GM21423 (cell line): ENCODE measurements around the gene TGFBR3.

ENCODE experiments used
- ATAC-seq: cut with Tn5 transposase; IDR thresholded peaks from one replicate; pipeline ENCODE4 v1.9.1; 2021; ENCODE audit warnings: mild to moderate bottlenecking, moderate library complexity; ENCODE audit not compliant: unreplicated experiment

Gene TGFBR3

DNA sequence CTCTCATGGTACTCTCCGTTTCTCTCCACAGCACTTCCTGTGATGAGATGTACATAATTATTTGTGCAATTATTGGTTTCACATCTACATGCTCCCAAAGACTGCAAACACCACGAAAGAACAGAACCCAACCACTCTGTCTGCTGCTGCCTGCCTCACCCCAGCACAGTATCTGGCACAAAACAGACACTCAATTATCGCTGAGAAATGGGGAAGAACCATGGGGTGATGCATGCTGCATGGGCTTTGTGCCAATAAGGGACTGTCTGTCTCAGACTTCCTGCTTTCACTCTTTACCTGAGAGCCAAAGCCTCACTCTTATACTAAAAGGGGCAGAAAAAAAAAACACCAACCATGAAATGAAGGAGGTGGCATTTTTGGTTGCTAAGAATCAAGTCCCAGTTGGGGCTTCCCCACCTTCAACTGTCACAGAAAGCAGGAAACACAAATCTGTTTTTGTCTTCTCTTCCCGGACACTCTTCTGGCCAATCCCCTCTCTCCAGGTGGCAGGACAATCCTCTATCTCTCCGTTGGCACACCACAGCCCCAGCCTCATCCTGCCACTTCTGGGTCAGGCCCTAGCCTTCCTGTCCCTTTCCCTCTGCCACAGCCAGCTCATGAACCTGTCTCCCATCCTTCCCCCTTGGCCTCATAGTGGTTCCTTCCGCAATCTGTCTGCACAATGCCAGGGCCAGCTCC, 82.0 kb downstream of the TGFBR3 start:
- peak; percentile 89 for ATAC-seq

DNA sequence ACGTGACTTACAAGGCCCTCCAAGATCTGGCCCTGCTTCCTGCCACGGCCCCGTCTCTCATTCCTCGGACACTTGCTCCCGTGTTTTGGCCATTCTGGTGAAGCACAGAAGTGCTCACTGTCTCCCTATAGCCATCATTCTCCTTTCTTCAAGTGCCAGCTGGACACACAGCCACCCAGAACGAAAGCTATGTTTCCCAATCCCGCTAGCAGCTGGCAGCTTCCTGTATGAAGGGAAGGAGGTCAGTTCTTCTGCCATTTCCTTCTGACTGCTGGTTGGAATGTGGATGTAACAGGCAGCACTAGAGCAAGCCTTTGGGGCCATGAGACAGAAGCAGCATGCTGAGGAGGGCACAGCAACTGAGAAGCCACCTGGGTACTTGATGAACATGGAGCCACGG, 82.8 kb downstream of the TGFBR3 start:
- ATAC-seq, result no peak

DNA sequence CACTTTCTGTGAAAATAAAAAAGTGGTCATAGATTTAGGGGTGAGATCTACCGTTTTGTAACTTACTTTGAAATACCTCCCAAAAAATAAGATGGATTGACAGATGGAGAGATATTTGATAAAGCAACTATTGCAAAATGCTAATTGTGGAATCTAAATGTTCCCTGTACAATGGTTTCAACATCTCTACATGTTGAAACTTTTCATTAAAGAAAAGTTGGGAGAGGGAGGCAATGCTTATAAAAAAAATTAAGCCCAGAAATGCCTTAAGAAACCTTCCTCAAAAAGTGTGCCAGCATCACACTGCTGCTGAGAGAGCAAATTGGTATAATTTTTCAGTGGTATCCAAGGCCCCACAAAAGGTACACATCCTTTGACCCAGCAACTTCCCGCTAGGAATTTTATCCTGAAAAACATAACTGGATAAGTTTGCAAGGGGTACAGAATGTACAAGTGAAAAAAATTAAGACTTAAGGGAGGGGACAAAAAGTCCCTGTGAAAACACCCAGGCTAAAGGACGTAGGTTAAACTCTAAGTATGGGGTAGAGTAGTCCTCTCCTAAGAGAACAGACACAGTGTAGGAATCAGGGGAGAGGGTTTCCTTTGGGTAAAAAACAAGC, 84.3 kb downstream of the TGFBR3 start:
- ATAC-seq, result no peak

DNA sequence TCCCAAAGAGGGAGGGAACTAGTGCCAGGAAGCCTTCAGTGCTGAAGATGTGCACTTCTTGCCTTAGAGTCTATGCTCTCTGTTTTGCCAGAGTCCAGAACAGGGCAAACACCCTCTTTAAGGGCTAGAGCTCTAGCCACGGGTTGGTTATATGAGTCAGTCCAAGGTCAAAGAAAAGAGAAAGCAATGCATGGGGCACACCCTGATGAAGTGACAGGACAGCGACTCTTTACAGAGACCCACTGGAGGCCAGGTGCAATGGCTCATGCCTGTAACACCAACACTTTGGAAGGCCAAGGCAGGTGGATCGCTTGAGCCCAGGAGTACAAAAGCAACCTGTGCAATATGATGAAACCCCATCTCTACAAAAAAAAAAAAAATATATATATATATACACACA, 86.1 kb downstream of the TGFBR3 start:
- no peak for ATAC-seq

DNA sequence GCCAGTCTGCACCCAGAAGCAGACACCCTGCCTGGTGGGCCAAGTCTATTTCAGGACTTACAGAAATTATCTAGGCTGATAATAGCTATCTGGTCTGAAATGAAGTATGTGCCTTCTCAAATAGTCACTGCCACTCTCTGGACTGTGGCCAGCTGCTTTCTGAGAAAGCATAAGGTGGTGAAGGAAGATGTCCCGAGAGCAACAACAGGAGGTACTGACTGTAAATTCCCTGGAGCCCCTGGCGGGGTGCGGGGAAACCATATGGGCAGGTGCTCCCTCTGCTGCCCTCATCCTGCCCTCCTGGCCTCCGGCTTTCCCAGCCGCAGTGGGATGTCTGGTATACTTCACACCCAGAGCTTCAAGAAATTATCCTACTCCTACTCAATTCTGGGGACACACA, 86.8 kb downstream of the TGFBR3 start:
- ATAC-seq, result no peak

DNA sequence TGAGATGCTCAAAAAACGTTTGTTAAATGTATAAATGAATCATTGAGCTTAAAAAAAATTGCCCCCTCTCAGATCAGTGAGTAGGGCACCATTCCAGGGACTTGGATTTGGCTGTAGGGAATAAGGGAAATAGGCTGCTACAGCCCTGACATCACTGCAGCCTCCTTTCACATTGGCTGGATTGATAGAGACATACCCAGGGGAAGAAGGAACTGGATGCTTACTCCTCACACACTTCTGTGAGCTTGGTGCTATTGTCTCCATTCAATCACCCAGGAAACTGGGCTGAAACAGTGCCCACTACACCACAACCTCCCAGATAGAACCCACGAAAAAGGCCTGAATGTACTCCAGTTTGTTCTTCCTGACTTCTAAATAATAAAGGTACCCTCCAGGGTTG, 87.2 kb downstream of the TGFBR3 start:
- no peak for ATAC-seq

DNA sequence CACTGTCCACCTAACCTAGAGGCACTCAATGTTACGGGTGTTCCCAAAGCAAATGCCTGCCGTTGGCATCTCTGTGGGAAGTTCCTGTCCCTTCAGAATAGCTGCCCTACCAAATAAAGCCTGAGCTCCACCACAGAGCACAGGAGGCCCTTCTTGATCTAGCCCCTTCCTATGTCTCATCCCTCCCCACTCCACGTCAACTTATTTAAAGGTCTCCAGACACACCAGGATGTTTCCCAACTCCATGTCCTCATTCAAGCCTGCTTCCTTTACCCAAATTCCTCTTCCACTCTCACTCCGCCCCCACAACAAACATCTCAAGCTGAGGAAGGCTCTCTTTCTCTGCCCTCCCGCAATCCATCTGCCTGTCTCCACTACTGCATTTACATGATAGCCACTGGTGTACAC, 87.7 kb downstream of the TGFBR3 start:
- ATAC-seq, result no peak

DNA sequence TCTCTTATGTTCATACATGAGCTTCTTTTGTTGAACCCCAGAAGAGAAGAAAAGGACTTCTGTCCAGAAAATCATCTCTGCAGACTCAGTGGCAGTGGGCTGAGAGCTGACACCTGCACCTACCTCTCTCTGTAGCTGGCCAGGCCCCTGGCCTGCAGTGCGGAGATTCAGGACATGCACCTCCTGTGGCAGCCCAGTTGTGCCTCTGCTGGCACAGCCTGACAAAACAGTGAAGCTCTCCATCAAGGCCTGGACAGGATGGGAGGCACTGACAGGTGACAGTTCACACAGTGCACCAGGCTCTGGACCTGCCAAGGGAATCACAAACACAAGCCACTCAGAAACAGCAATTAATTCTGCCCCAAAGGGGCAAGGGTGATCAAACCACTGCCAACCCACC, 88.8 kb downstream of the TGFBR3 start:
- ATAC-seq, result no peak

DNA sequence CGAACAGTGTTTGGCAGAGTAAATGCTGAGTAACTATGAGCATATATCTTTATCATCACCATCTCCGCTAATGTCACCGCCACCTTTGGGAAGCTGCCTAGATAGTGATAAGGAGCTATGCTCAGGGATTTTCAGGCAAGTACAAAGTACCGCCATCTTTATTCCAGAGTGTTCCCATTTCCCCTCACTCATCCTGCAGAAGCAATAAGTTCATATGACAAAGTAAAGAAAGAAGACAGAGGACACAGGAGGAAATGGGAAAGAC, 89.6 kb downstream of the TGFBR3 start:
- ATAC-seq, result no peak

DNA sequence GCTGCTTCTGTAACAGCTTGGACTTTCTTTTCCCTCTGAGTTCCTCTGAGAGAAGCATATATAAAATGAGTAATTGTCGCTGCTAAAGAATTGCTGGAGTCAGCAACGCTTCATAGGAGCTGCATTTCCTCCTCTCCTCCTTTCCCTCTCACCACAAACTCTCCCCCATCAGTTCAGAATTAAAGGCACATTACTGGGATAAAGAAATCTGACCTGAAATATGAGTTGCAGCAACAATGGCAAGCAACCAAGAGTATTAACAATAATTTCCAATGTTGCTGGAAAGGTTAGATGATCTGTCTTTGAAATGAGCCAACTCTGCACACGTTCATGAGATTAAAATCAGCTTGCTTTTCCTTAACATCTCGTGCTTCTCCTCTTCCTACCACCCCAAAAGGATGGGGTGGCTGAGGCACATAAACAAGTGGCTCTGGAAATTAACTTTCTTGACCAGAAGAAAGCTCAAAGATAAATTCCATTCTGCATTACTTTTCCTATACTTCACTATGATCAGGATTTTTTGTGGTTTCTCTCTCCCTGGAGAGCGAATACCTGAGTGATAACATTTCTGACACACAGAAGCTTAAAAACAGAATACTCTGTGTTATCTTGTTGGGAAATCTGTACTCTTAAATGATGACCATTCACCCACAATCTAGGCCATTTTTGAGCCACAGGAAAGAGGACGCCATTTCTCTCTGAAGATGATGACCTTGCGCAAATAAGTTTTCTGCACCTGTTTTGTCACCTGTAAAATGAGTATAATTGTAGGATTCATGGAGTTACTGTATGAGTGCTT, 90.2 kb downstream of the TGFBR3 start:
- no peak for ATAC-seq

DNA sequence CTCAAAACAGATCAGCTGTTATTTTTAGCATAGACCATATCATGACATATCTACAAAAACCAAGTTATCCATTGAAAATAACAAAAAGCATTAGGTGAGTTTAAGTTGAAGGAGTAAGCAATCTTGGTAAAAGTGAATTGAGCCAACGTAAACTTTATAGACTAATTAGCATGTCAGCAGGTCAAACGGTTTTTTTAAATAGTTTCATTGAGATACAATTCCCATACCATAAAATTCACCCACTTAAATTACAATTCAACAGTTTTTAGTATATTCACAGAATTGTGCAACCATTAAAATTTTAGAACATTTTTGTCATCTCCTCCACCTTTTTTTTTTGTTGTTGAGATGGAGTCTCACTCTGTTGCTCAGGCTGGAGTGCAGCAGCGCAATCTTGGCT, 92.1 kb downstream of the TGFBR3 start:
- ATAC-seq, result no peak

DNA sequence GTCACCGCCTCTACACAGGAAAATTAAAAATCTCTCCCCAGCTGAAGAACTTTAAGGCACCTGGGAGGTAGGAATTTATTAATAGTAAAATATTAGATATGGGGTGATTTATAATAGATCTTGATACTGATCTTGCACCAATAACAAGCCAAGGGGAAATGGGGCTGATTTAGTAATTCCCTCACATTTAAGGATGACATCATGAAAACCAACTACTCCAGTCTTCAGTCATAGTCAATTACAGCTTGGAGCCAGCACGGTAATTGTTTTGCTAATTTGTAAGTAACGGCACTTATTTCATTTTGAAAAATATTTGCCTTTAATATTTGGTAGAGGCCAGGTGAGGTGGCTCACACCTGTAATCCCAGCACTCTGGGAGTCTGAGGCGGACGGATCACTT, 92.8 kb downstream of the TGFBR3 start:
- no peak for ATAC-seq

DNA sequence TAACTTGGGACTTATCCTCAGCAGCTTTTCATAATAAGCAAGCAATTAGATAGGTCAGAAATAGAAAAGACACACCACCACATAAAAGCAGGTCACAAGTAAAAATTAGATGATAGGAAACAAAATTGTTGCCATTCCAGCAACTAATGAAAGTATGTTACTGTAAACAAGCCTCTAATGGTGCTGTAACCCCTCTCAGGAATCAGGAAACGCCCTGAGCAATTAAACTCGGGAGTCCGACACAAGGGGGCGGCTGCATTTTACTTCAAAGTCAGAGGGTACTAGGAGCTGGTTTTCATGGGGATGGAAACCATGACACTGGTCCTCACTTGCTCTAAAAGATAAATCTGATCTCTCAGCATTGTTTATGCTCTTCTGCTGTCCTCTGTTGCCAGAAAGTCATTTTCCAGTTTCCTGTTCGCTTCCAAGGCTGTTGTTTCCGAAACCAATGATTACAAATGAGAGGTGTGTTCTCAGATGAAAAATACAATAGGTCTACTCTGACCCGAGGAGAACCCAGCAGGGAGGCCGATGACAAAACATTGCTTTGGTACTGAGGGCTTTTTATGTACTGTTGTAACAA, 93.4 kb downstream of the TGFBR3 start:
- ATAC-seq, result no peak

DNA sequence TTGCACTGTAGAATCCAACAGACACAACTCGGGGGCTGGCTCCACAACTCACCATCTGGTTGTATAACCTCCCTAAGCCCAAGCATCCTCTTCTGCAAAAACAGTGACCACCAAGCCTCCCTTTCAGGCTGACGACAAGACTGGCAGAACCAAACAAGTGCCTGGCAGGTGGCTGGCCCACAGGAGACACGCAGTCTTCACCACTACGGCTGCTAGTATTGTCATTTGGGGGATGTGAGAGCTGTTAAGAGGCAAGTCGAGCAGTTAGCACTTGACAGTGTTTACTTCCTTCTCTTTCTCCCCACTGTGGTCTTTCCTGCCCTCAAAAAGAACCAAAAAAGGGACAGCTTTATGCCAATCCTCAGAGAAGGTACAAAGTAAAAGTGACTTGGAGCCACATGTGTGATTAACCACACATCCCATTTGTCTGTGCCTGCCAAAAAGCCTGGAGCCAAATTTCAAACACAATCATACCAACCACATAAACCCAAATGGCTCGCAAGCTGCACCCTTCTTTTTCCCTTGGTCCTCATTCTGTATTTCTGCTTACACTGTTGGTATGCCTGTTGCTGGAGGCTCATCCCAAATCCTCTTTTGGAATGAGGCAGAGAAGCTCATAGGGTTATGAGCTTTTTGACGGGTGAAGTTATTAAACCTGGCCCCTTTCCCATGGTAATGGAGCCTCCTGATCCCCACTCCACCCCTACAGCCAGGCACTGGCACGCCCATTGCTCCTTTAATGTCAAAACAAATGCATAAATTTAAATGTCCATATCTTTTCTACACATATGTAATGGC, 94.1 kb downstream of the TGFBR3 start:
- ATAC-seq, result no peak

DNA sequence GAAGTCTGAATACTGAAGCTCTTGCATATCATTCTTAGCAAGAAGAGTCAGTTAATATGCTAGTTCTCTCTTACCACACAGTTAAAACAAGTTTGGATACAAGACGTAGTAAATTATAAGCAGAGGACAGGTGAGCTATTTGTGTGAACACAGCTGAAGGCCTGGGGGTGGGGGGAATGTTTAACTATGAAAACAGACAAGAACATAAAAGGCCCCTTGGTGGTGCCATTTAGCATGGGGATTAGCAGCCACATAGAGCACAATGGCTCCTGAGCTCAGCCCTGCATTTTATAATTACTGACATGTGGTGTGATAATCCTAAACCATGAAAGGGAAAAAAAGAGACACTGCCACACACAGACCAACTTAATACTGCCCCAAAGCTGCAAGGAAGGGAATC, 94.8 kb downstream of the TGFBR3 start:
- no peak for ATAC-seq

DNA sequence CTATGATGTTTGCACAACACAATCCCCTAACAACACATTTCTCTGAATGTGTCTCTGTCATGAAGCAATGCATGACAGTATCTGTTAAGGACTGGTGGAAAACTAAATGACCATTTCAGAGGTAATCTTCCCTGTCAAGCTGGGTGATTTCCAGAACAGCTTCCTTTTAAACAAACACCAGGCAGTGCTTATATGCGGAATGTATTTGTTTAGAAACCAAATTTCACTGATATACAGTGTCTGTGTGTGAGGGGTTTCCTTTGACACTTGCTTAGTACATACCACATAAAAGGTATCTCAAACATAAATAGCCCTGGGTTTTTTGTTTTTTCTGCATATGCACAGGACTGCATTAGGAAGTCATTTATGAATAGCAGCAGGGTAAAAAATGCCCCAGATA, 95.6 kb downstream of the TGFBR3 start:
- no peak for ATAC-seq

DNA sequence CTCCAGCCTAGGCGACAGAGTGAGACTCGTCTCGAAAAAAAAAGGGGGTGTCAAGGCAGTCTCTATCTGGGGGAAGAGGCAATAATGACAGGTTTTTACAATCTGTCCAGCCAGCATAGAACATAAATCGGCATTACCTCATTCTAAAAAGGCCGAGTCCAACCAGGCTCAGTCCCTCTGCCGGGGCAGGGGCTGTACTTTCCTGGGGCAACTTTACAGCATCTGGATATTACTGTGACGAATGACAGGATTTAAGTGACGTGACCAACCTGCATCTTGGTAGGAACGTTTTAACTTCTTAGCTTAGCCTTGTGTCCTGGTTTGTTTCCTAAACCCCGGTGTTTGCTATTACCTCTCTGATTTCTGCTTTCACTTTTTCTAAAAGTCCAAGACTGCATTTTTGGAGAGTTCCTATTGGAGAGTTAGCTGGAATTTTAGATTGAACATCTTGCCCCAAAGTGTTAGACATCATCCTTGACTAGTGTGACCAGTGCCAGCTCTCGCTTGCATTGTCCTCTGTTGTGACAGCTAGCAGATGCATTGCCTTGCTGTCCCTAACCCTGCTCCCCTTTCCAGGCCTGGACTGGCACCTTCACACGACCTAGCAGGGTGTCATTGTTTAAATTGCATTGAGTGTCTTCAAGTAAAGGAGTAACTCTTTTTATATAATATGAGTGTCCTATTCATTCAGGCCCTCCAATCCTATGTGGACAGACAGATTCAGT, 96.5 kb downstream of the TGFBR3 start:
- no peak for ATAC-seq

DNA sequence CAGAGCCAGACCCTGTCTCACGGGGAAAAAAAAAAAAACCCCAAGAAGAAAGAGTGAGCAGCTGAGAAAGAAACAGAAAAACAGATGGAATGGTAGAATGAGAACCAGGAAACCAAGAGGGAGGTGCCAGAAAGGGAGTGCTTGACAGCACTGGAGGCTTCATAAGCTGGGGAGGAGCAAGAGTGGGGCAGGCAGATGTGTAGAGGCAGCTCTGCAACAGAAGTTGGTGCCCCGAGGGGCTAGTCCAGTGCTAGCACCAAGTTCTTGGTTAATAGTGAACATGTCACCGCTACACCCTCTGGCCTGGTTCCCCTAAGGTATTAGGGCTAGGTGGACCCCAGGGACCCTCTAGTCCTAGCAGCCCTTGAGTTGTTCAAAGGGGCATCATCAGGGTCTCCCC, 98.0 kb downstream of the TGFBR3 start:
- ATAC-seq, result no peak

DNA sequence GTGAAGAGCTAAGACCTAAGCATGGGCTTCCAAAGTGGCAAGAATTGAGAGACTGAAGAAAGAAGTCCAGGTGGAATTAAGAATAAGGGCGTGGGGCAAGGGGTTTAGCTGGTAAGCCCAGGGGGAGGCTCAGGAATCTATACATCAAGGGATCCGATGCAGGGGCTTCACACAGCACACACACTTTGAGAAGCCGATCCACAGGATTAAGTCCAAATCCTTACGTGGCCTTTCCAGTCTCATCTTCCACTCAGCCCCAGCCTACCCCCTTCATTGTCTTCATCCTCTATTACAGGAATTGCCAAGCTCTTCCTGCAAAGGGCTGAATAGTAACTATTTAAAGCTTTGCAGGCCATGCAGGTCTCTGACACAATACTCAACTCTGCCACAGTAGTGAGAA, 101.3 kb downstream of the TGFBR3 start:
- ATAC-seq, result no peak

DNA sequence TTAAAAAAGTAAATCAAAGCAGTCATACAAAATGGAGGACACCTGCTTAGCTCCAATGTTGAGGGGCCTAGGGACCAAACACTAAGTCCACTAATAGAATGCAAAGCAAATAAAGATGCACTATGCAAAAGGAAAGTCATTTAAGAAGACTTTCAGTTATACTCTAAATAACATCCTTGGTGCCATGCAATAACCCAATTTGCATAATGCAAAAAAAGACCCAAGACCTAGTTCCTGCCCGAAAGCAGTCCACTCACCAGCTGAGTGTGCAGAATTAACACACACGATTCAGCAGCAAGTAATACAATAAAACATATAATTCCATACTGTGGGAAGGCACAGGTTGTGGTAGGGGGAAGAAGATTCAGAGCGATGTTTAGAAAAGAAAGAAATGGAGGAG, 101.8 kb downstream of the TGFBR3 start:
- no peak for ATAC-seq
